H1 (cell line): Measurements from ENCODE around the gene CYTH1. TPM values are rescaled to one million over a fixed set of nuclear protein-coding genes. Genes with fewer than 3 reads are reported as not detected.

Experiments used
- BACH1 ChIP-seq: IDR thresholded peaks from 2 replicates; pipeline ENCODE4 v1.6.1; 2012; ENCODE audit warnings: low read length, improper control_type of control experiment
- GTF2F1 ChIP-seq: IDR thresholded peaks from 2 replicates; pipeline ENCODE4 v1.6.1; 2012; ENCODE audit warnings: low read depth, low read length, improper control_type of control experiment, borderline replicate concordance
- PHF8 ChIP-seq: fragments of 200-600 bp; sonication (generic); conservative IDR thresholded peaks from 2 replicates; pipeline ENCODE4 v1.7.1; 2012; ENCODE audit warnings: low read depth, mild to moderate bottlenecking, inconsistent platforms, low read length, moderate library complexity
- RAD21 ChIP-seq, 2 experiments: IDR thresholded peaks in 1 of 2; conservative IDR thresholded peaks in 1 of 2; 2 replicates each; pipeline ENCODE4 v1.6.1; 2011; ENCODE audit warnings: low read depth in 2 of 2, low read length in 2 of 2, improper control_type of control experiment in 1 of 2, inconsistent platforms in 1 of 2, mild to moderate bottlenecking in 1 of 2, moderate library complexity in 1 of 2
- SIN3A ChIP-seq, 2 experiments: IDR thresholded peaks in 1 of 2; conservative IDR thresholded peaks in 1 of 2; 2 replicates each; pipeline ENCODE4 v1.6.1; 2011 to 2012; ENCODE audit warnings: low read length in 2 of 2, improper control_type of control experiment in 1 of 2, low read depth in 1 of 2, mild to moderate bottlenecking in 1 of 2
- polyA plus RNA-seq, 7 experiments: library from polyadenylated mRNA; depleted of rRNA in 3 of 7; stranded (reverse) in 5 of 7; unstranded in 2 of 7; fragments of >200 nt in 5 of 7; fragments of 200-250 nt in 2 of 7; gene quantifications; 1 replicate in 5 of 7; 2 replicates in 1 of 7; 4 replicates in 1 of 7; pipeline versions ENCODE4 v1.2.1 to v1.2.3, GENCODE V29; 2011 to 2013; ENCODE audit warnings: missing spikeins in 2 of 7, mixed read lengths in 2 of 7
- total RNA-seq: library from RNA; stranded (reverse); fragmentation: NEBNext Ultra II Directional; extraction: Animal tissue kit (Norgen Biotek cat#: 25700); gene quantifications from 2 replicates; pipeline ENCODE4 v1.2.1, GENCODE V29; 2021
- TF ChIP-seq, protein P1 (sequence below): IDR thresholded peaks from 2 replicates; pipeline ENCODE4 v1.6.1; 2012; ENCODE audit warnings: inconsistent platforms

CYTH1 gene
- total and polyA plus RNA-seq, 2 of the 8 experiments (the other 6 are each of a cell fraction or from before 2014, with no cell fraction given) = 12.8 to 14.8 TPM

DNA sequence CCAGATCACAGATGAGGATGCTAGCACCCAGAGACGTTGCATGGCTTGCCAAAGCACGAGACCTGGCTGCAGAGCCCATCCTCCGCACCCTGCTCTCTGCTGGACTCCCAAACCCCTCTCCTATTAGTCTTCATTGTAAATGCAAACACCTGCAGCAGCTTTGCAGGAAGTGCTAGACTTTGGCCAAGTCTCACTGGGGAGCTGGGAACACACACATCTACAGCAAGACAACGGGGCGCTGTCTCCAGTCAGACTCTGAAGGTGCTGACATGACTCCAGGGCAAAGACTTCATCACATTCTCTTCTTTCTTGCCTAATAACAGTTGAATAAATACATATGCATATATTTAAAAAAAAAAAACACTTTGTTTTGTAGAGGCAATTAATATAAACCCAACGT is 43.8 kb downstream of the CYTH1 start (continued):
- TF ChIP-seq SIN3A (conservative IDR thresholded peaks at IDR 0.05 in 1 of 2, IDR thresholded peaks at IDR 0.05 in 1 of 2; ENCODE audit: low read depth in 1 of 2, low read length in 2 of 2) (no peak), BACH1 (no peak), RAD21 (IDR thresholded peaks at IDR 0.05 in 1 of 2, conservative IDR thresholded peaks at IDR 0.05 in 1 of 2; ENCODE audit: low read depth in 2 of 2, low read length in 2 of 2) (no peak), PHF8 (no peak), GTF2F1 (no peak)
- TF ChIP-seq, protein P1, sequence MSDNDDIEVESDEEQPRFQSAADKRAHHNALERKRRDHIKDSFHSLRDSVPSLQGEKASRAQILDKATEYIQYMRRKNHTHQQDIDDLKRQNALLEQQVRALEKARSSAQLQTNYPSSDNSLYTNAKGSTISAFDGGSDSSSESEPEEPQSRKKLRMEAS = no peak
